K562 (cell line): ENCODE results near the gene MICAL1. TPM values are rescaled to one million over a fixed set of nuclear protein-coding genes. Genes with fewer than 3 reads are reported as not detected.
A peak's percentile ranks its signal among the peaks of the same experiment; 100 is the strongest.

Source experiments
- CEBPB ChIP-seq: fragments of 450-650 bp; IDR thresholded peaks from 2 replicates; pipeline ENCODE4 v1.6.1; 2016; ENCODE audit warnings: missing genetic modification characterization, missing compliant biosample characterization
- ERF ChIP-seq: fragments of 450-650 bp; formaldehyde crosslinking; IDR thresholded peaks from 2 replicates; pipeline ENCODE4 v1.4.0; 2020; ENCODE audit warnings: mild to moderate bottlenecking, mixed read lengths
- GABPA ChIP-seq: fragments of 200-800 bp; sonication (Bioruptor generic); conservative IDR thresholded peaks from 2 replicates; pipeline ENCODE4 v1.6.1; 2016; ENCODE audit warnings: low read depth, missing genetic modification characterization, missing compliant biosample characterization
- GTF2E2 ChIP-seq: fragments of 200-800 bp; sonication (Bioruptor generic); IDR thresholded peaks from 2 replicates; pipeline ENCODE4 v1.6.1; 2016; ENCODE audit warnings: missing genetic modification characterization, missing compliant biosample characterization
- KLF1 ChIP-seq: fragments of 450-650 bp; IDR thresholded peaks from 2 replicates; pipeline ENCODE4 v1.6.1; 2016; ENCODE audit warnings: missing genetic modification characterization, missing compliant biosample characterization
- NR2C2 ChIP-seq, 2 experiments: fragments of 200-800 bp in 1 of 2; sonication (Bioruptor generic) in 1 of 2; sonication (generic) in 1 of 2; formaldehyde crosslinking in 1 of 2; IDR thresholded peaks; 2 replicates each; pipeline versions ENCODE4 v1.6.1 to v1.8.0; 2016 to 2022; ENCODE audit warnings: mild to moderate bottlenecking in 1 of 2, missing compliant biosample characterization in 1 of 2, missing genetic modification characterization in 1 of 2, missing genetic modification reagents in 1 of 2
- NRF1 ChIP-seq, 2 experiments: fragments of 450-650 bp; IDR thresholded peaks in 1 of 2; conservative IDR thresholded peaks in 1 of 2; 2 replicates each; pipeline ENCODE4 v1.6.1; 2014; ENCODE audit warnings: mild to moderate bottlenecking in 2 of 2
- PHF20 ChIP-seq: fragments of 450-650 bp; IDR thresholded peaks from 2 replicates; pipeline ENCODE4 v1.6.1; 2018; ENCODE audit not compliant: partially characterized antibody
- RBM17 ChIP-seq: fragments of 200-400 bp; formaldehyde crosslinking; IDR thresholded peaks from 2 replicates; pipeline ENCODE4 v1.6.1; 2017; ENCODE audit warnings: low read depth, mild to moderate bottlenecking, low read length, borderline replicate concordance
- SIN3A ChIP-seq, 2 experiments: fragments of 150-350 bp in 1 of 2; IDR thresholded peaks; 2 replicates each; pipeline ENCODE4 v1.6.1; 2011 to 2016; ENCODE audit warnings: borderline replicate concordance in 2 of 2, low read depth in 2 of 2, low read length in 2 of 2, mild to moderate bottlenecking in 2 of 2, moderate library complexity in 2 of 2; ENCODE audit not compliant: control insufficient read depth in 1 of 2
- SIRT6 ChIP-seq: IDR thresholded peaks from one replicate; pipeline ENCODE4 v1.6.1; 2012; ENCODE audit warnings: low read depth, mild to moderate bottlenecking, control low read depth, inconsistent platforms, low read length, moderate library complexity
- TAF1 ChIP-seq: IDR thresholded peaks from 2 replicates; pipeline ENCODE4 v1.6.1; 2011; ENCODE audit warnings: mild to moderate bottlenecking, low read length, moderate library complexity; ENCODE audit not compliant: insufficient read depth, control insufficient read depth, severe bottlenecking; ENCODE audit errors: extremely low read depth
- TOE1 ChIP-seq, 2 experiments: fragments of 450-650 bp in 1 of 2; sonication (generic) in 1 of 2; formaldehyde crosslinking in 1 of 2; IDR thresholded peaks; 2 replicates each; pipeline versions ENCODE4 v1.7.1 to v1.8.0; 2016 to 2022; ENCODE audit warnings: borderline replicate concordance in 2 of 2, mild to moderate bottlenecking in 2 of 2, antibody characterized with exemption in 1 of 2, inconsistent platforms in 1 of 2, low read depth in 1 of 2, missing genetic modification reagents in 1 of 2, moderate library complexity in 1 of 2
- ZBTB7A ChIP-seq: IDR thresholded peaks from 2 replicates; pipeline ENCODE4 v1.6.1; 2011; ENCODE audit warnings: low read depth, mild to moderate bottlenecking, low read length, moderate library complexity, borderline replicate concordance; ENCODE audit not compliant: control insufficient read depth
- ZC3H4 ChIP-seq: sonication (generic); formaldehyde crosslinking; IDR thresholded peaks from 2 replicates; pipeline ENCODE4 v1.9.0; 2021; ENCODE audit warnings: missing genetic modification reagents, borderline replicate concordance
- polyA plus RNA-seq, 8 experiments: library from polyadenylated mRNA; depleted of rRNA in 4 of 8; stranded (reverse) in 5 of 8; unstranded in 3 of 8; fragments of >200 nt; fragmentation: Nextera tagmentation in 2 of 8; fragmentation: Illumina TruSeq in 1 of 8; extraction: Ambion mirVana in 2 of 8; extraction: Trizol in 1 of 8; gene quantifications; 2 replicates each; pipeline versions ENCODE4 v1.2.1 to v1.2.3, GENCODE V29; 2011 to 2014; ENCODE audit warnings: inconsistent platforms in 1 of 8, missing spikeins in 1 of 8
- total RNA-seq, 7 experiments: library from RNA; depleted of rRNA in 6 of 7; stranded (reverse); fragments of >200 nt in 6 of 7; fragmentation: Illumina TruSeq in 2 of 7; extraction: Trizol in 2 of 7; gene quantifications; 2 replicates each; pipeline versions ENCODE4 v1.2.1 to v1.2.3, GENCODE V29; 2011 to 2021; ENCODE audit warnings: low replicate concordance in 1 of 7
- TF ChIP-seq, protein P1 (sequence below): fragments of 450-650 bp; formaldehyde crosslinking; IDR thresholded peaks from 2 replicates; pipeline ENCODE4 v1.4.0; 2022; ENCODE audit warnings: missing genetic modification characterization
- TF ChIP-seq, protein P2 (sequence below): sonication (generic); formaldehyde crosslinking; IDR thresholded peaks from 2 replicates; pipeline ENCODE4 v1.9.0; 2022; ENCODE audit warnings: mild to moderate bottlenecking, missing genetic modification reagents
- TF ChIP-seq, protein P3 (sequence below): sonication (generic); formaldehyde crosslinking; IDR thresholded peaks from 2 replicates; pipeline ENCODE4 v1.8.0; 2022; ENCODE audit warnings: mild to moderate bottlenecking, low read depth, missing genetic modification reagents
- TF ChIP-seq, protein P4 (sequence below): fragments of 450-650 bp; IDR thresholded peaks from 2 replicates; pipeline ENCODE4 v1.6.1; 2016; ENCODE audit warnings: mild to moderate bottlenecking

Gene MICAL1
- total and polyA plus RNA-seq, 9 of the 15 experiments (the other 6 are each of a cell fraction or from before 2014, with no cell fraction given), result 0.07 to 15.2 (median 7.0) TPM

DNA sequence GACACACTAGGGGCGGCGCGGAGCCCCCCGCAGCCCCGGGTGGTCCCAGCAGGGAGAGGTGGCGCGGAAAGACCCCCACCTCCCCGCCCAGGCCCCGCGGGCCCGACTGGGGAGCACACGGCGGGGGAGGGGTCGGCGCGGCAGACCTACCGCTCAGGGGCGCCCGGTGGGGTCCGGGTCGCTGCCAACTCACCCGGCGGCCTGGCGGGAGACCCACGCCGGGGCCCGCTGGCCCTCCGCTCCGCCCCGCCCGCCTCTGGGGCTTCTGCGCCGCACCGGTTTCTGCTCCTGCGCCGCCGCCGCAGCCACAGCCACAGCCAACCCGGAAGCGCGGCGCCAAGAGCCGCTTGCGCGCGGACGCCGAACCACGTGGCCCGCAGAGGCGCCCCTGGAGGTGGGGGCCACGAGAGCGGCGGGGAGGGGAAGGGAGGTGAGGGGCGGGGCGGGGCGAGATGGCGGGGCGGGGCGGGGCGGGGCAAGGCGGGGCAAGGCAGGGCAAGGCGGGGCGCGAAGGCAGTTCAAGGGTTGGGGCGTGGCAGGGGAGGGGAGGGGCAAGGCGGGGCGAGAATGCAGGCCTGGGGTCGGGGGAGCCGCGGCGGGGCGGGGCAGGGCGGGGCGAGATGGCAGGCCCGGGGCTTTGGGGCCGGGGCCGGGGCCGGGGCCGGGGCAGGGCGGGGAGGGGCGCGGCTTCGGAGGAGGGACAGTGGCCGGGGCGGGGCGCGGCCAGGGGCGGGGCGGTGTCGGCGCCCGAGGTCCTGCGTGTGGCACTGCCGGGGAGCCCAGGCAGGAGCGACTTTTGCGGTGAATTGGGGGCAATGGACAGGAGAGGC lies 27.5 kb upstream of the MICAL1 start, which contains the start of gene ZBTB24 (continued):
- TF ChIP-seq, protein P1, sequence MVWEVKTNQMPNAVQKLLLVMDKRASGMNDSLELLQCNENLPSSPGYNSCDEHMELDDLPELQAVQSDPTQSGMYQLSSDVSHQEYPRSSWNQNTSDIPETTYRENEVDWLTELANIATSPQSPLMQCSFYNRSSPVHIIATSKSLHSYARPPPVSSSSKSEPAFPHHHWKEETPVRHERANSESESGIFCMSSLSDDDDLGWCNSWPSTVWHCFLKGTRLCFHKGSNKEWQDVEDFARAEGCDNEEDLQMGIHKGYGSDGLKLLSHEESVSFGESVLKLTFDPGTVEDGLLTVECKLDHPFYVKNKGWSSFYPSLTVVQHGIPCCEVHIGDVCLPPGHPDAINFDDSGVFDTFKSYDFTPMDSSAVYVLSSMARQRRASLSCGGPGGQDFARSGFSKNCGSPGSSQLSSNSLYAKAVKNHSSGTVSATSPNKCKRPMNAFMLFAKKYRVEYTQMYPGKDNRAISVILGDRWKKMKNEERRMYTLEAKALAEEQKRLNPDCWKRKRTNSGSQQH (CRISPR knock-in tag), result no peak
- TF ChIP-seq TAF1 (peak; percentile 68), NRF1 (conservative IDR thresholded peaks at IDR 0.05 in 1 of 2, IDR thresholded peaks at IDR 0.05 in 1 of 2) (peak in 1 of 2 experiments; percentile 82; a peak in 2 of 4 replicates), NR2C2 (CRISPR knock-in tag; IDR thresholded peaks at IDR 0.05) (no peak), NR2C2 (tag; IDR thresholded peaks at IDR 0.05) (peak; percentile 65; the same call in 1 of the 2 replicates), SIRT6 (no peak), ZBTB7A (peak; percentile 51), GTF2E2 (tag) (peak; percentile 67; the same call in 1 of the 2 replicates), KLF1 (tag) (peak; percentile 56; the same call in 1 of the 2 replicates), TOE1 (IDR thresholded peaks at IDR 0.05; ENCODE audit: borderline replicate concordance) (no peak), TOE1 (CRISPR knock-in tag; IDR thresholded peaks at IDR 0.05; ENCODE audit: borderline replicate concordance, low read depth) (no peak), PHF20 (no peak), CEBPB (tag) (0 out of 2 replicates have a peak, but pooled peaks have one; percentile 5), ERF (no peak), ZC3H4 (CRISPR knock-in tag) (no peak), GABPA (peak; percentile 45), RBM17 (no peak), SIN3A (IDR thresholded peaks at IDR 0.05; ENCODE audit: borderline replicate concordance in 2 of 2, control insufficient read depth in 1 of 2, low read depth in 2 of 2, low read length in 2 of 2) (peak in 1 of 2 experiments; percentile 88; a peak in 2 of 4 replicates)
- TF ChIP-seq, protein P2, sequence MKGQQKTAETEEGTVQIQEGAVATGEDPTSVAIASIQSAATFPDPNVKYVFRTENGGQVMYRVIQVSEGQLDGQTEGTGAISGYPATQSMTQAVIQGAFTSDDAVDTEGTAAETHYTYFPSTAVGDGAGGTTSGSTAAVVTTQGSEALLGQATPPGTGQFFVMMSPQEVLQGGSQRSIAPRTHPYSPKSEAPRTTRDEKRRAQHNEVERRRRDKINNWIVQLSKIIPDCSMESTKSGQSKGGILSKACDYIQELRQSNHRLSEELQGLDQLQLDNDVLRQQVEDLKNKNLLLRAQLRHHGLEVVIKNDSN, result peak; percentile 86
- TF ChIP-seq, protein P3, sequence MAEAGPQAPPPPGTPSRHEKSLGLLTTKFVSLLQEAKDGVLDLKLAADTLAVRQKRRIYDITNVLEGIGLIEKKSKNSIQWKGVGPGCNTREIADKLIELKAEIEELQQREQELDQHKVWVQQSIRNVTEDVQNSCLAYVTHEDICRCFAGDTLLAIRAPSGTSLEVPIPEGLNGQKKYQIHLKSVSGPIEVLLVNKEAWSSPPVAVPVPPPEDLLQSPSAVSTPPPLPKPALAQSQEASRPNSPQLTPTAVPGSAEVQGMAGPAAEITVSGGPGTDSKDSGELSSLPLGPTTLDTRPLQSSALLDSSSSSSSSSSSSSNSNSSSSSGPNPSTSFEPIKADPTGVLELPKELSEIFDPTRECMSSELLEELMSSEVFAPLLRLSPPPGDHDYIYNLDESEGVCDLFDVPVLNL (CRISPR knock-in tag), result no peak
- TF ChIP-seq, protein P4, sequence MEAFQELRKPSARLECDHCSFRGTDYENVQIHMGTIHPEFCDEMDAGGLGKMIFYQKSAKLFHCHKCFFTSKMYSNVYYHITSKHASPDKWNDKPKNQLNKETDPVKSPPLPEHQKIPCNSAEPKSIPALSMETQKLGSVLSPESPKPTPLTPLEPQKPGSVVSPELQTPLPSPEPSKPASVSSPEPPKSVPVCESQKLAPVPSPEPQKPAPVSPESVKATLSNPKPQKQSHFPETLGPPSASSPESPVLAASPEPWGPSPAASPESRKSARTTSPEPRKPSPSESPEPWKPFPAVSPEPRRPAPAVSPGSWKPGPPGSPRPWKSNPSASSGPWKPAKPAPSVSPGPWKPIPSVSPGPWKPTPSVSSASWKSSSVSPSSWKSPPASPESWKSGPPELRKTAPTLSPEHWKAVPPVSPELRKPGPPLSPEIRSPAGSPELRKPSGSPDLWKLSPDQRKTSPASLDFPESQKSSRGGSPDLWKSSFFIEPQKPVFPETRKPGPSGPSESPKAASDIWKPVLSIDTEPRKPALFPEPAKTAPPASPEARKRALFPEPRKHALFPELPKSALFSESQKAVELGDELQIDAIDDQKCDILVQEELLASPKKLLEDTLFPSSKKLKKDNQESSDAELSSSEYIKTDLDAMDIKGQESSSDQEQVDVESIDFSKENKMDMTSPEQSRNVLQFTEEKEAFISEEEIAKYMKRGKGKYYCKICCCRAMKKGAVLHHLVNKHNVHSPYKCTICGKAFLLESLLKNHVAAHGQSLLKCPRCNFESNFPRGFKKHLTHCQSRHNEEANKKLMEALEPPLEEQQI, result no peak
